Measurements from ENCODE around the gene VRK2. TPM values are rescaled to one million over a fixed set of nuclear protein-coding genes. Genes with fewer than 3 reads are reported as not detected.

Gene VRK2
- total RNA-seq, 1 donor = 22.1 TPM

DNA sequence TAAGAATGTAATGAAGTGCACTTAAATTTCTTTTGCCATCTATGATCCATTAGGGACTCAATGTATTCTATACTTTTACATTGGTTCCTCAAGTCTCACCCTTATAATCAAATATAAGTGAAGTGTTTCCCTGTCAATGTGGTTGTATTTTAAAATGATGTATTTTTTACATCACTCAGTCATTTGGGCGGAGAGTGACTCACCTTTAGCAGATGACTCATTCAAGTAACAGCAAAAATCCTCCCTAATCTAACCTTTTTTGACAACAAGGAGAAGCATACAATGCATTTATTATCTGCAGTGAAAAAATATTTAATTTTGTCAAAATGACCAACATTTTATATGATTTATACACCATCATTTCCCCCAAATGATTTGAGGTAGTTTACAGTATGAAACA lies 100.1 kb downstream of the VRK2 start:
- TF ChIP-seq, protein P1, sequence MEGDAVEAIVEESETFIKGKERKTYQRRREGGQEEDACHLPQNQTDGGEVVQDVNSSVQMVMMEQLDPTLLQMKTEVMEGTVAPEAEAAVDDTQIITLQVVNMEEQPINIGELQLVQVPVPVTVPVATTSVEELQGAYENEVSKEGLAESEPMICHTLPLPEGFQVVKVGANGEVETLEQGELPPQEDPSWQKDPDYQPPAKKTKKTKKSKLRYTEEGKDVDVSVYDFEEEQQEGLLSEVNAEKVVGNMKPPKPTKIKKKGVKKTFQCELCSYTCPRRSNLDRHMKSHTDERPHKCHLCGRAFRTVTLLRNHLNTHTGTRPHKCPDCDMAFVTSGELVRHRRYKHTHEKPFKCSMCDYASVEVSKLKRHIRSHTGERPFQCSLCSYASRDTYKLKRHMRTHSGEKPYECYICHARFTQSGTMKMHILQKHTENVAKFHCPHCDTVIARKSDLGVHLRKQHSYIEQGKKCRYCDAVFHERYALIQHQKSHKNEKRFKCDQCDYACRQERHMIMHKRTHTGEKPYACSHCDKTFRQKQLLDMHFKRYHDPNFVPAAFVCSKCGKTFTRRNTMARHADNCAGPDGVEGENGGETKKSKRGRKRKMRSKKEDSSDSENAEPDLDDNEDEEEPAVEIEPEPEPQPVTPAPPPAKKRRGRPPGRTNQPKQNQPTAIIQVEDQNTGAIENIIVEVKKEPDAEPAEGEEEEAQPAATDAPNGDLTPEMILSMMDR (IDR thresholded peaks at IDR 0.05; ENCODE audit: extremely low read depth, low read depth, low read length) = no peak
- Histone ChIP-seq H3K36me3 (ENCODE audit: insufficient read depth, low read length) (no peaks in the 10 kb centered on the region), H3K27ac (ENCODE audit: low read depth, low read length) (no peak overlapping the region), H3K27me3 (ENCODE audit: insufficient read depth, low read length) (no peaks in the 10 kb centered on the region), H3K9me3 (ENCODE audit: low read depth, low read length) (no peaks in the 10 kb centered on the region), H4K20me1 (ENCODE audit: insufficient read depth, low read length) (no peaks in the 10 kb centered on the region), H3K79me2 (ENCODE audit: insufficient read depth, low read length) (no peaks in the 10 kb centered on the region), H2AFZ (ENCODE audit: low read length) (no peak overlapping the region), H3K4me2 (ENCODE audit: insufficient read depth, low read length) (no peak overlapping the region), H3K4me3 (ENCODE audit: insufficient read depth, low read length) (no peak overlapping the region), H3K4me1 (ENCODE audit: insufficient read depth, low read length) (no peaks in the 10 kb centered on the region)
- no peak for DNase-seq (ENCODE audit: insufficient read length, low spot score, missing footprints)

DNA sequence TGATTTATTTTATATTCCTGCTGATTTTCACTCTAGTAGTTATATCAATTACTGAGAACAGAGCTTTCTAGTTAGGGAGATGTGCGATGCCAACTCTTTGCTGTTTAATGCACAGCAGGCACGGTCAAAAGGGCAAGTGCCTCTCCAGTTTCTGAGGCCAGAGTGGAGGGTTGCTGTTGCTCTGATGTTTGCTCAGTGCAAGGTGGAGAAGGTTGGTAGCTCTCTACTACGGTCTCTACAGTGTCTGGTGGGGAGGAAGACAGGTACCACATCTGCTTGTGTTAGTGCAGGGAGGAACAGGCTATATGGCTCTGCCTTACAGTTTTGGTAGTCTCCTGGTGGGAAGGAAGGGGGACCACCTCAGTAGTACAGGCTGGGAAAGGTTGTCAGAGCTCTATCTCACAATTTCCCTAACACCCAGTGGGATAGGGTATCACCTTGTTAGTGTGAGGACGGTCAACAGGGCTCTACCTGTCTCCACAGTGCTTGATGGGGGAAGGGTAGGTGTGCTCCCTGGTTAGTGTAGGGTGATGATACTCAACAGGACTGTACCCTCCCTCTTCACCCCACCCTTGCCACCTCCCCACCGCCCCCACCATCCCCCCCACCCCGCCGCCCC lies 108.7 kb downstream of the VRK2 start:
- H3K4me1 ChIP-seq (ENCODE audit: insufficient read depth, low read length) = peaks cover 17% of the 10 kb centered on the region
- no peak for DNase-seq (ENCODE audit: insufficient read length, low spot score, missing footprints)
- TF ChIP-seq, protein P1 (IDR thresholded peaks at IDR 0.05; ENCODE audit: extremely low read depth, low read depth, low read length) = no peak
- no peak overlapping the region for H3K27ac ChIP-seq (ENCODE audit: low read depth, low read length)
- H3K27me3 ChIP-seq (ENCODE audit: insufficient read depth, low read length) = no peaks in the 10 kb centered on the region
- H3K79me2 ChIP-seq (ENCODE audit: insufficient read depth, low read length) = peaks cover 4% of the 10 kb centered on the region
- H2AFZ ChIP-seq (ENCODE audit: low read length) = no peak overlapping the region
- no peak overlapping the region for H3K4me3 ChIP-seq (ENCODE audit: insufficient read depth, low read length)
- no peak overlapping the region for H3K4me2 ChIP-seq (ENCODE audit: insufficient read depth, low read length)
- no peaks in the 10 kb centered on the region for H3K9me3 ChIP-seq (ENCODE audit: low read depth, low read length)
- H3K36me3 ChIP-seq (ENCODE audit: insufficient read depth, low read length) = peaks cover 5% of the 10 kb centered on the region
- no peaks in the 10 kb centered on the region for H4K20me1 ChIP-seq (ENCODE audit: insufficient read depth, low read length)

DNA sequence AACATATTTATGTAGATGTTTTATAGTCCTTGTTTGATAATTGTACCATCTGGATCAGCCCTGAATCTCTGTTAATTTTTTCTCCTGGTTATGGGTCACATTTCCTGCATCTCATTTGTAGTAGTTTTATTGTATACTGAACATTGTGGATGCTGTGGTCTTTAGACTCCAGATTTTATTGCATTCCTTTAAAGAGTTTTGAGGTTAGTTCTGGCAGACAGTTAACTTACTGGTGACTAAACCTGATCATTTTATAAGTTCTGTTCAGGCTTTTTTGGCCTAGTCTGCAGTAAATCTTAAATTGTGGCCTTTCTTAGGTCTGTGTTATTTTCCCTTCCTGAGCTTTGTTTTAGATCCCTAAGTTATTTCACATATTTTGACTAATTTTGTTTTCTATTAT lies 110.2 kb downstream of the VRK2 start:
- Histone ChIP-seq H3K9me3 (ENCODE audit: low read depth, low read length) (no peaks in the 10 kb centered on the region), H2AFZ (ENCODE audit: low read length) (no peak overlapping the region), H4K20me1 (ENCODE audit: insufficient read depth, low read length) (no peaks in the 10 kb centered on the region), H3K27ac (ENCODE audit: low read depth, low read length) (peak overlapping the region; percentile 54), H3K79me2 (ENCODE audit: insufficient read depth, low read length) (peaks cover 4% of the 10 kb centered on the region), H3K4me1 (ENCODE audit: insufficient read depth, low read length) (peaks cover 17% of the 10 kb centered on the region), H3K27me3 (ENCODE audit: insufficient read depth, low read length) (no peaks in the 10 kb centered on the region), H3K4me2 (ENCODE audit: insufficient read depth, low read length) (no peak overlapping the region), H3K36me3 (ENCODE audit: insufficient read depth, low read length) (peaks cover 9% of the 10 kb centered on the region), H3K4me3 (ENCODE audit: insufficient read depth, low read length) (no peak overlapping the region)
- TF ChIP-seq, protein P1 (IDR thresholded peaks at IDR 0.05; ENCODE audit: extremely low read depth, low read depth, low read length) = no peak
- DNase-seq (ENCODE audit: insufficient read length, low spot score, missing footprints) = peak; percentile 53

DNA sequence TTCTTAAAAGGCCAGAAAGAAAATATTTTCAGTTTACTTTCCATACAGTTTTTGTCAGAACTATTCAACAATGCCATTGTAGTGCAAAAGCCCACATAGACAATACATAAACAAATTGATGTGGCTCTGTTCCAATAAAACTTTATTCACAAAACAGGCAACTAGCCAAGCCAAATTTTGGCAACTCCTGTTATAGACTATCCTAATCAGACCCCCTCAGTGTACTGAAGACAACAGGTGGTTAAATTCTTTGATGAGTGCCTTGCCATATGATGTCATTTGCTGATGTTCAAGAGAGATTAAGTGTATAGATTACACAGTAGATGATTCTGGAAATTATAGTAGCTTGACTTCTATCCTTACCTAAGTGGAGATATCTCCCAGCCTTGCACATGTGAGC lies 111.1 kb downstream of the VRK2 start:
- Histone ChIP-seq H3K27me3 (ENCODE audit: insufficient read depth, low read length) (no peaks in the 10 kb centered on the region), H3K27ac (ENCODE audit: low read depth, low read length) (no peak overlapping the region), H3K4me3 (ENCODE audit: insufficient read depth, low read length) (no peak overlapping the region), H2AFZ (ENCODE audit: low read length) (no peak overlapping the region), H3K4me2 (ENCODE audit: insufficient read depth, low read length) (no peak overlapping the region), H3K79me2 (ENCODE audit: insufficient read depth, low read length) (peaks cover 4% of the 10 kb centered on the region), H3K4me1 (ENCODE audit: insufficient read depth, low read length) (peaks cover 17% of the 10 kb centered on the region), H3K9me3 (ENCODE audit: low read depth, low read length) (no peaks in the 10 kb centered on the region), H3K36me3 (ENCODE audit: insufficient read depth, low read length) (peaks cover 9% of the 10 kb centered on the region), H4K20me1 (ENCODE audit: insufficient read depth, low read length) (no peaks in the 10 kb centered on the region)
- DNase-seq (ENCODE audit: insufficient read length, low spot score, missing footprints) = no peak
- TF ChIP-seq, protein P1 (IDR thresholded peaks at IDR 0.05; ENCODE audit: extremely low read depth, low read depth, low read length) = no peak

Measured in osteoblast (primary cell).